GM18505 (cell line): ENCODE results near the gene KCND1.

Experiments
- ATAC-seq: cut with Tn5 transposase; IDR thresholded peaks from one replicate; pipeline ENCODE4 v1.9.1; 2021; ENCODE audit not compliant: unreplicated experiment
- POLR2A ChIP-seq: IDR thresholded peaks from 4 replicates; pipeline ENCODE4 v1.6.1; 2011; ENCODE audit warnings: borderline replicate concordance; ENCODE audit not compliant: insufficient read depth, insufficient read length; ENCODE audit errors: extremely low read depth

Gene KCND1

DNA sequence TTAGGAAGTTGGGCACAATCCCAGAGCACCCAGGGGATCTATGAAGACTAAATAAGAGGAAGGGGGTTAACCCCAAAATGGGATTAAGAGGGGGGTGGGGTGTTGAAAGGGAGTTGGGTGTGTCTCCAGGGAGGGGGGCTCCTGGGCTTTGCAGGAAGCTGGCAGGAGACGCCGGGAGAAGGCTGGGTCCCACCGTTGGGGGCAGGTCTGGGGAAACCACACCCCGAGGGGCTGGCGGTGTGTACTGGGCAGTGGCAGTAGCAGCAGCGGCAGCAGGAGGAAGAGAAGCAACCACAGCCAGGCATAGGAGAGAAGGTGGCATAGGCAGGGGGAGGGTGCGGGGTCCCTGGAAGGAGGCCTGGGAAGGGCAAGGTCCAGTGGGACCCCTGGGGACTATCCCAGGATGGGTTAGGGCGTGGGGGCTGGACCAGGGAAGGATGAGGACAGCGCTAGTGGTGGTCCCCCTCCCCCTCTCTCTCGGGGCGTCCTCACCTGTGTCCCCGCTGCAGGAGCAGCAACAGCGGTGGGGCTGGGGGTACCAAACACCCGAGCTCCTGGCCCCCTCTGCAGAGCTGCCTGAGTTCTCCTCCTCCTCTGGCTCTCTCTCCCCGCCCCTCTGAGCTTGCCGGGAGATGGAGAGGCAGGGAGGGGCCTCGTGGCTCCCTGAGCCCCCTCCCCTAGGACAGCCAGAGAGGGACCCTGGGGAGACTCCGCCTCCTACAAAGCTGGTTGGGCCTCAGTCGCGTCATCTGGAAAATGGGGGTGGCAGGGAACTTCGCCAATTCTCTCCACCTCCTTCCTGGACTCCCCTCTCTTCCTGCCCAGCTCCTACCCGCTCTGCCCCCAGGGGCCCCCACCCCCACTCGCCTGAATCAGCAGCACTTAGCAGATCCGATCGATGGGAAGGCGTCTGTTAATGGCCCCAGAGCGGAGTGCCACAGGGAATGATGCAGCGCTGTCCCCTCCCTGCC, at the start of gene KCND1:
Gene KCND1, minus strand, starts transcription at position 596 of the 971 bp plus-strand sequence. CDS start 1,573 bp downstream, outside the sequence.
- ATAC-seq, result no peak
- TF ChIP-seq POLR2A, result no peak

- TF ChIP-seq POLR2A, result no peak
- no peak for ATAC-seq
Observed at GRCh38 chrX:49019599-49020249, 48.1 kb upstream of the KCND1 start.

- TF ChIP-seq POLR2A, result no peak
- no peak for ATAC-seq
Observed at GRCh38 chrX:49019050-49019449, 47.4 kb upstream of the KCND1 start.

DNA sequence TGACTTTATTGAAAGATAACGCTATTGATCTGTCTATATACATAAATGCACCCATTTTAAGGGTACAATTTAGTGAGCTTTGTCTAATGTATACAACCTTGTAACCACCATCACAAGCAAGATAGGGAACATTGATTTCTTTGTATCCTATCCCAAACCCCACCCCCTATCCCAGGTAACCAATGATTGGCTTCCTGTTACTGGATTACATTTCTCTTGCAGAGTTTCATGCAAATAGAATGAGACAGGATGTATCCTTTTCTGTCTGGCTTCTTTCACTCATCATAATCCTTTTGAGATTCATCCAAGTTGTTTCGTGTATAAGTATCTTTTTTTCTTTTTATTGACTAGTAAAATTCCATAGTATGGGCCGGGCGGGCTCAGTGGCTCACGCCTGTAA, 32.1 kb upstream of the KCND1 start:
- no peak for TF ChIP-seq POLR2A
- no peak for ATAC-seq

DNA sequence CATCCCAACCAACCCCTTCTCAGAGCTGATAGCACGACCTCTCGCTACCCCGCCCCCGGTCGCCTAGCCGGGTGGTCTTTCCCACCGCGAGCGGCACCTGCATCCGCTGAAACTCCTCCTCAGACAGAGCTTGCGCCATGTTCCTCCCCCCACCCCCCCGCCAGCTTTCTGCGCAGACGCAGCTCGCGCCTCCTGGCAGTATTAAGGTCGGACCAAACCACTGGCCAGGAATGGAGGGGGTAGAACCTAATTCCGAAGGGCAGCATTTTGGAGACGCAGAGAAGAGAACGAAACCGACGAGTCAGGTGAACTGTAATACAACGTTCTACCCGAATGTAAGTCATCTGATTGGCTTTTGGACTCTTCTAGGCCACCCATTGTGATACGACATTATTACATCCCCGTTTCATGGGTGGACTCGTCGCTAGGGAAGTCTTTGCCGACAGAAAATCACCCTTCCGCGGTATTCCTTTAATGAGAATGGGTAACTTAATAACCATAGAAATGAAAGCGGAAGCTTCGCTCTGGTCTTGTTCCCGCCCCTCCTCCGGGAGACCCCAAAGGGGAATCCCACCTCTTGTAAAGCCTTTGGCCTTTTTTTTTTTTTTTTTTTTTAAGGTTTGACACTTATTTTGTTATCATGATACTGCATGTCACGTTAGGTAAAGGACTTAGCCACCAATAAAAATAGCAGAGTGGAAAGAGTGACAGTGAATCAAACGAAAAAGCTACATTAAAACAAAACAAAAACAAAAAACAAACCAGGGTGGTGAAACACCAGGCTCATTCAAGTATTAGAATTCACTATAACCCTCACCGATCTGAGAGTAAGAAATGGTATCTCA, 30.7 kb upstream of the KCND1 start, which contains the start of gene GRIPAP1:
Gene GRIPAP1, minus strand, starts transcription at position 174 of the 845 bp plus-strand sequence. Its CDS starts 35 bp downstream, at position 139.
- TF ChIP-seq POLR2A, result peak; percentile 83
- ATAC-seq, result peak; percentile 79

DNA sequence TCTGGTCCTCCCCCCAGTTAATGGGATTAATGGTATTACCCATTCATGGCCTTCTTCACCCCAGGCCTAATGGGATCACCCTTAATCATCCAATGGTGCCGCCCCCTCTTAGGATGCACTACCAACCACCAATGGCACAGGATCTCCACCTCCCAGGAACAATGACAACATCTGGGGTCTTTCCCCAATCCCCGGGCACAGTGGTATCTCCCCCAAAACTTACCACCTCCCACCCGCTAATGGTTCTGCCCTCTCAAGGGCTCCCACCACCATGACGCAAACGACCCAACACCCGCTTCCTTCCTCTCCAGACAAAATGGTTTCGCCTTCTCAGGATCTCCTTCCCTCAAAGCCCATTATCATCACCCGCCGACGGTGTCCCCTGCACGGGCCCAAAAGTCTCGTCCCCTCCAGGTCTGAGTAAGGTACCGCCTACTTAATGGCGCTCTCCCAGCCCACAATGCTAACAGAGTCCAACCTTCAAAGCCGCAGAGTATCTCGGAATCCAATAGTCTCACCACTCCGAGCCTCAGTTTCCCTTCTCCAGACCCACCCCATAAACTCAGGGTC, 30.0 kb upstream of the KCND1 start:
- ATAC-seq, result peak; percentile 25

GRCh38 chrX:49000636-49001035, 29.0 kb upstream of the KCND1 start:
- no peak for ATAC-seq
- no peak for TF ChIP-seq POLR2A

More for the DNA sequence above, 30.0 kb upstream of the KCND1 start:
- no peak for TF ChIP-seq POLR2A

- no peak for TF ChIP-seq POLR2A
- ATAC-seq, result no peak
Observed at GRCh38 chrX:48999030-48999429, 27.4 kb upstream of the KCND1 start.

DNA sequence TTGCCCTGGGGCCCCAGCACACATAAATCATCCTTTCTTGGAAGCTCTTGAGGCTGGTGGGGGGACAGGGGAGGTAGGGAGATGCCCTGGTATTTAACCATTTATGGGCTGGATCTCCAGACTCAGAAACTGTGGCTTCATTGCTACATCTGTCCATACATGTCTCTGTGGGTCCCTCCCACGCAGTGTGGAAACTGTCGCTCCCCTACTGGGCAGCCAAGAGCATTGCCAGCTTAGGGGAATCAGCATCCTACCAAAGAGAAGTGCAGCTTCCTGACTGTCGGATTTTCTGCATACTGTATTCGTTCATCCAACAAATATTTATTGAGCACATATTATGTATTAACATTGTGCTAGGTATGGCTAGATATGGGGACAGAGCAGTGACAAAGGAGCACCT, 26.7 kb upstream of the KCND1 start:
- no peak for TF ChIP-seq POLR2A

GRCh38 chrX:48997865-48998264, 26.2 kb upstream of the KCND1 start:
- ATAC-seq, result no peak
- no peak for TF ChIP-seq POLR2A

More for the DNA sequence above, 26.7 kb upstream of the KCND1 start:
- ATAC-seq, result no peak

DNA sequence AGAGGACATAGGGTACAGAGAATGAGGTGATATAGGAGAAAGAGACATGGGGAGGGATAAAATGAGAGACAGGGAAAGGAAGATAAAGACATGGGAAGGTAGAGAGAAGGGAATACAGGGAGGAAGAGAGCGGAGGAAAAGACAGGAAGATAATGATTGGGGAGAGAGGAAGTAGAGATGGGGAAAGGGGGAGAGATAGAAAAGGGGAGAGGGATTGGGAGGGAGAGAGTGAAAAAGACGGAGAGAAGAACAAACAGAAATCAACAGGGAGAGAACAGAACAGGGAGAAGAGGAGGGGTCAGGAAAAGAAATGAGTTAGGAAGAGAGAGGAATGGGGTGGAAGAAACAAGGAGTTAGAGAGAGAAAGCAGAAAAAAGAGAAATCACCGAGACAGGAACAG, 25.8 kb upstream of the KCND1 start:
- no peak for ATAC-seq
- no peak for TF ChIP-seq POLR2A

GRCh38 chrX:48996969-48997368, 25.3 kb upstream of the KCND1 start:
- TF ChIP-seq POLR2A, result no peak
- ATAC-seq, result no peak
